Stimulated activated CD8-positive, alpha-beta memory T cell treated with anti-CD3 and anti-CD28 coated beads, Interleukin-15, amount 100 ng/mL, for 48 hours (primary cell): Measurements from ENCODE around the gene RNF144A.

ENCODE experiments used
- DNase-seq, 2 donors: peaks; one replicate each; pipeline ENCODE4 v3.0.0-alpha.2; 2020; ENCODE audit warnings: low read depth in 2 of 2

The RNF144A gene

GRCh38 chr2:7007488-7007845 lies 90.3 kb downstream of the RNF144A start:
- DNase-seq: no peak

- no peak for DNase-seq
Measured at GRCh38 chr2:7007846-7008741, 90.9 kb downstream of the RNF144A start.

- DNase-seq: no peak
Measured at GRCh38 chr2:7009207-7009911, 92.1 kb downstream of the RNF144A start.

GRCh38 chr2:7010391-7011054 lies 93.3 kb downstream of the RNF144A start:
- DNase-seq: no peak

- no peak for DNase-seq
Measured at GRCh38 chr2:7011356-7012083, 94.3 kb downstream of the RNF144A start.

GRCh38 chr2:7012141-7012764 lies 95.0 kb downstream of the RNF144A start:
- DNase-seq: no peak

- no peak for DNase-seq
Measured at GRCh38 chr2:7013471-7014160, 96.4 kb downstream of the RNF144A start.

- no peak for DNase-seq
Measured at GRCh38 chr2:7014174-7014640, 97.0 kb downstream of the RNF144A start.

- no peak for DNase-seq
Measured at GRCh38 chr2:7015007-7015950, 98.1 kb downstream of the RNF144A start.

GRCh38 chr2:7016148-7016547 lies 98.9 kb downstream of the RNF144A start:
- DNase-seq: no peak

GRCh38 chr2:7016601-7017211 lies 99.5 kb downstream of the RNF144A start:
- no peak for DNase-seq

GRCh38 chr2:7017671-7018281 lies 100.6 kb downstream of the RNF144A start:
- no peak for DNase-seq

GRCh38 chr2:7018282-7018701 lies 101.1 kb downstream of the RNF144A start:
- DNase-seq: no peak

- no peak for DNase-seq
Measured at GRCh38 chr2:7018767-7019166, 101.6 kb downstream of the RNF144A start.

- DNase-seq: no peak
Measured at GRCh38 chr2:7019191-7019590, 102.0 kb downstream of the RNF144A start.

- no peak for DNase-seq
Measured at GRCh38 chr2:7020059-7020458, 102.8 kb downstream of the RNF144A start.

- DNase-seq: no peak
Measured at GRCh38 chr2:7020468-7020867, 103.3 kb downstream of the RNF144A start.

GRCh38 chr2:7020939-7021470 lies 103.8 kb downstream of the RNF144A start:
- DNase-seq: no peak
